CD4-positive, alpha-beta T cell treated with Interleukin-4 for 1 hour (primary cell): Measurements from ENCODE around the gene ITPA.
"Not testable (repeated sequence)": the region's sequence is repeated elsewhere in the genome, so short reads cannot be mapped to it uniquely, and the experiment has no call there.

ENCODE experiments used
- DNase-seq, 2 donors: peaks; one replicate each; pipeline ENCODE4 v3.0.0-alpha.2; 2020 to 2022

ITPA gene

DNA sequence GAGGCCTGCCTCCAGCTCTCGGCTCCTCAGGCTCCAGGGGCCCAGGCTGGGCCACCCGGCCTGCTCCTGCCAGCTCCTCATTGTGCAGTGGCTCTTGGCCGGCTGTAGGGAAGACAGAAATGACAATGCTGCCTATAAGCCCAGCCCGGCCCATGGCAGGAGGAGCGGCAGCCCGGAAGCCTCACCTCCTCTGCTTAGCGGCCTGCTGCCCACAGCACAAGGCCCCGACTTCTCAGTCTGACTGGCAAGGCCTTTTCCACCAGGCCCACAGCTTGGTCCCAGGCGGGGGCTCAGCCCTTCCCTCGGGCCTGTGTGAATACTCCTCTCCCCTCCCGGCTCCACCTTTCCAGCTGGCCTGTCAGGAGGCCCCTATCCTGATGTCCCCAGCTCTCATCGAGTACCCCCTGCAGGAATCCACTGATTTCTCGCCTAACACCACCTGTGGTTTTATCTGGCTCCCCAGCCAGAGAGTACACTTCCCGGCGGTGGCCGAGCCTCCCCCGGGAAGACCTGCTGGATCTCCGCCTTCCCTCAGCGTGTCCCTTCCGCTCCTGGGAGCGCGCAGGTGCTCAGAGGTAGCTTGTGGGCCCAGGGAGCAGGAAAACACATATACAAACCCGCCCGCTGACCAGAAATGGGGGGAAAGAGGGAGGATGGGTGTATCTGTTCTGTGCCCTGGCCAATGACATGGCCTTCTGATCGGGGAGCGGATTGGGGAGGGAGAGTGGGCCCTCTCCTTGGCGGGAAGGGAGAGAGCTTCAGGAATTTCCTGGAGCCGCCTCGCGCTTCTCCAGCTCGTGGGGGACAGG is 5.8 kb upstream of the ITPA start:
- DNase-seq = peak in 1 of 2 donors; percentile 26

DNA sequence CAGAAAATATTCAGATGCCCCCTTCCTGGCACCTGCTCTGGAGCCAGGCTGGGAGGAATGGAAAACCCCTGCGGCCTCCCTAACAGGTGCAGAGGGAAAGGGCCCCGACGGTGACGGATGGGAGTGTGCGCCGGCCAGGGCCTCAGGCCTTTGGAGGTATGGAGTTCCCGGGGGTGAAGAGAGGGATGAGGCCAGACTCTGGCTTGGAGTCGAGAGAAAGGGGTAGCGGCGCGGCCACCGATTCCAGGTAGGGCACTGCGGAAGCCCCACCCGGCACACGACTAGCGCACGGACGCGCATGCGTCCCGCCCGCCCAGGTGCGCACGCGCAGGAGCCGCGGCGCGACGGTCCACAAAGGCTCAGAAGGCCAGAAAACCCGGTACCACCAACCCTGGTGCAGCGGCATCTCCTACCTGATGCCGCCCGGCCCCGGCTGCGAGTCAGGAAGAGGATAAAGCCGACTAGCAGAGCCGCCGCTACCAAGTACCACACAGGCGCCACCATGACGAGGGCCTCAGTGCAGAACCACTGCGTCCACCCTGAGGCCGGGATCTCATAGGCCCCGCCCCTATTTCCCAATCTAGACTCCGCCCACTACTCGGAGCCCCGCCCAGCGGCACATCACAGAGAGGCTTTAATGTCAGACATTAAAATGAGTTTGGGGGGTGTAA is 5.0 kb upstream of the ITPA start, which contains the start of gene DDRGK1:
Gene DDRGK1 (minus strand): TSS at position 559 of the 671 bp plus-strand sequence. CDS start 55 bp downstream, at position 504.
- DNase-seq = peak; percentile 90 to 93

DNA sequence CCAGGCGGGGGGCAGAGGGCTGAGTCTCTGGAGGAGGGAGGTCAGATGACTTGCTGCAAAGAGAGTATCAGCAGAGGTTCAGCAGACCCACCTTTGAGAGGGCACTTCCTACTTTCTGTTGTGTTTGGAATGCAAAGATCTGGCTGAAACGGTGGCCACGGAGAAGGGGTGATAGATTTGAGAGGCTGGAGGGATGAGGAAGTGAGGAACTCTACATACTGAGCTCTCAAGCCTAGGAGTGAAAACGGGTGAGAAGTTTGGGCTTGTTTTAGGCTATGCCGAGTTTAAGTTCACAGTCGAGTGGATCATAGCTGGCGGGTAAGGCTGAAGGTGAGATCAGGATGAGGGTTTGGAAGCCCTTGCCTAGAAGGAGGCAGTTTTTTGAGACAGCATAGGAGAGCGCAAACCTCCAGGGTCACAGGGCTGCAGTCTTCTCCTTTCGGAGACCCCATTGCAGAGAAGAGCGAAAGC is 477 bp upstream of the ITPA start:
- no peak for DNase-seq

DNA sequence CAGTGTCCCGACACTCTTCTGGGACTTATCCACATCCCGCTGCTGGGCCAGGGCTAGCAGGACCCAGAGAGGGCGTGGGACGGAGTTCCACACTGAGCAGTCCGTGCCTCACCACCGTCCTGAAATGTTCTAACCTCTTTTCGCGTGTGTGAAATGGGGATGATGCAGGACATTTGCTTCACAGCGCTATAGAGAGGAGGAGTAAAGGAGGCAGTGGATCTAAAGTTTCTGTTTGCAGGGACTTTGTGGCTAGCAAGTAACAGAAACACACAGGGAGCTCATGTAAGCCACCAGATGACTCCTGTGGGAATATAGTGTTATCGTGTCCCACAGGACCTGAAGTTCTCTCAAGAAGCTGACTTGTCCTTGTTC is 634 bp downstream of the ITPA start:
- no peak for DNase-seq

DNA sequence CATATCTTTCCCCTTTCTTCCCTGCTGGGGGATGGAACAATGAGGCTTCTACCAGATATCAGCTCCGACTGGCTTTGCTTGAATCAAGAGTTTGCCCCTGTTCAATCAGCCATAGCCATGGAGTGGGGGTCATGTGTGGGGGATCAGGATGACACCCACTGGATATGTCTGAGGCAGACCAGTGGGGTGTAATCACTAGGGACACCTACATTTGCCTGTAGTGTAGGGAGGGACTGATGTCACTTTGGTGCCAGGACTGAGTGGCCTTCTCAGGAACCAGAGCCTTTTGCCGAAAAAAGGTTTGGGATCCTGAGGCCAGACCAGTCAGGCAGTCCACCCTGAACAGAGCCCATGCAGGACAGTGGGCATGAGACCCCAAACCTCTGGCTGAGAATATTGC is 1.0 kb downstream of the ITPA start:
- no peak for DNase-seq

DNA sequence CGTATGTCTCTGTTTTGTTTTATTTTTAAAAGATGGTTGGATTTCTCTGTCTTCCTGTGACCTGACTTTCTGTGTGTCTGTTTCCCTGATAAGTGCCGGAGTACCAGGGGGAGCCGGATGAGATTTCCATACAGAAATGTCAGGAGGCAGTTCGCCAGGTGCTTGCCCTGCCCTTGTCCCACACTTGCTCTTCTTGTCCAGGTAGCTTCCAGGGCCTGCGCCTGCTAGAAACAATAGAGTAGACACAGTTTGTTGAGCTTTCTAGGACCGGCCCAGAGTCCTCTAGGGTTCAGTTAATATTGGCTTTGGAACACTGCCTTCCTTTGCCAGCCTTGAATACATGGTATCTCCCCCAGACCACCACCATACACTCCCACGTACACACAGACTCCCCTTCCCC is 3.9 kb downstream of the ITPA start:
- DNase-seq = no peak

DNA sequence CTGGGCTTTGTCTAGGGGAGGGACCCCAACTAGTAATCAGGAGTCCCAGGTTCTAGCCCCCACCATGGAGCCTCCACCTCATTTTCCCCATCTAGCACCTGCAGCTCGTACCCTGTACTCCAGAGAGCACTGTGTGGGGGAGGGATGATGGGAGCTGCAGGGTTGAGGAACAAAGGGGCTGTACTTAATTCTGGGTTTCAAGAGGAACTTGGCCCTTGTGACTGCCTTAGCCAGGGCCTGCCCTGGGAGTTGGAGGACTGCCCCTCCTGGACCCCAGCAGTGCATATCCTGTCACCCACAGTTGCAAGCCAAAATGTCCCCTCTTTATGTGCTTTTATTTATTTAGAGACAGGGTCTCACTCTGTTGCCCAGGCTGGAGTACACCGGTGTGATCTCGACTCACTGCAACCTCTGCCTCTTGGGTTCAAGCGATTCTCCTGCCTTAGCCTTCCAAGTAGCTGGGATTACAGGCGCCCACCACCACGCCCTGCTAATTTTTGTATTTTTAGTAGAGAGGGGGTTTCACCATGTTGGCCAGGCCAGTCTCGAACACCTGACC is 6.1 kb downstream of the ITPA start:
- not testable (repeated sequence) for DNase-seq

DNA sequence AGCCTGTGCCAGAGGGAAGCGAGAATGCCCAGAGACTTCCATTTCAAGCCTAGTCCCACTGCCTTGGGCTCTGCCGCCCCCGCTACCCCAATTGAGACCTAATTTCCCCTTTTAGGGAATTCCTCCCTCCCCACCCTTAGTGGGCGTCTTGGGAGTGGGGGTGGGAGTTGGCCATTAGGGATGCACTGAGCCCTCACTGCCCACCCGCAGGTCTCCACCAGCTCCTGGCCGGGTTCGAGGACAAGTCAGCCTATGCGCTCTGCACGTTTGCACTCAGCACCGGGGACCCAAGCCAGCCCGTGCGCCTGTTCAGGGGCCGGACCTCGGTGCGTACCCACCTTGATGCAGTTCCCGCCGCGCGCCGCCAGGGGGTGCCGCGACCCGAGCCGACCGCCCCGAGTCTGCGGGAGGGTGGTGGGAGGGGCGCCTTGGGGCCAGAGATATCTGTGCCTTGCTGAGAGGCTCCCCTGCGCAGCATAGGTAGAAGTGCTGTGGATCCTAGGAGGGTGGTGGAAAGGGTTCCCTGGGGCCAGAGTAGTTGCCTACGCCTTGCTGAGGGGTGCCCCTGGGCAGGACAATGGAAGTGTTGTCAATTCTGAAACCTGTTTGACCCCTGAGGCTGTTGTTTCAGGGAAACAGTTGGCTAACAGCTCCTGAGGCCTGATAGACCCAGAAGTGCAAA is 9.2 kb downstream of the ITPA start:
- peak; percentile 69 to 76 for DNase-seq

DNA sequence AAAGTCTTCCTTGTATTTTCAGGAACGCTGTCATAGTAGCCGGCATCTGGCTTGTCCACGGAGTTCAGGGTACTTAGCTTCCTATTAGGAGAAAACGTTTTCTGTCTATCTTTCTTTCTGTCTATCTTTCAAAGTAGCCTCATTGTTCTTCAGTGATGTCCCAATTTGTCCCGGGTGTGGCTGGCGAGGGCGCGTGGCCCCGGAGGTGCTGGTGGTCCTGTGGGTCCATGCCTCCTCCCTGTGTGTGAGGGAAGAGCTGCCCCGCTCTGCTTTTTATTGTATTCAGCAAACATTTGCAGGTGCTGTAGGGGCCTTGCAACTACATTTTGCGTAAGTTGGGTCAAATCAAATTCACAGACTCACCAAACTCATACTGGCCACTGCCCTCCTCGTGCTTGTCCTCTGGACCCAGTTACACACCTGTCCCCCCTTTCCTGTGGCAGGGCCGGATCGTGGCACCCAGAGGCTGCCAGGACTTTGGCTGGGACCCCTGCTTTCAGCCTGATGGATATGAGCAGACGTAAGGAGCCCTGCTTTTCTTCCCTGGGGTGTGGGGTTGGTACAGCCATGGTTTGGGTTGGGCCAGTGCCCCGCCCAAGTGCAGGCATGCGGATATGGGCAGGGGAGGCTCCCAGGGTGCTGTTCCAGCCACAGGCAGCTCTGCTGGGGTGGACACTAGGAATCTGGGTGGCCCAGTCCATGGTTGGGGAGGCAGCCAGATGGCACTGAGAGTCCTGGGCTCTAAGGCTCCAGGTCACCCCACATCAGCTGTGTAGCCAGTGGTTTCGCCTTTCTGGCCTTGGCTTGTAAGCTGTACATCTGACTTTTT is 12.3 kb downstream of the ITPA start:
- no peak for DNase-seq

DNA sequence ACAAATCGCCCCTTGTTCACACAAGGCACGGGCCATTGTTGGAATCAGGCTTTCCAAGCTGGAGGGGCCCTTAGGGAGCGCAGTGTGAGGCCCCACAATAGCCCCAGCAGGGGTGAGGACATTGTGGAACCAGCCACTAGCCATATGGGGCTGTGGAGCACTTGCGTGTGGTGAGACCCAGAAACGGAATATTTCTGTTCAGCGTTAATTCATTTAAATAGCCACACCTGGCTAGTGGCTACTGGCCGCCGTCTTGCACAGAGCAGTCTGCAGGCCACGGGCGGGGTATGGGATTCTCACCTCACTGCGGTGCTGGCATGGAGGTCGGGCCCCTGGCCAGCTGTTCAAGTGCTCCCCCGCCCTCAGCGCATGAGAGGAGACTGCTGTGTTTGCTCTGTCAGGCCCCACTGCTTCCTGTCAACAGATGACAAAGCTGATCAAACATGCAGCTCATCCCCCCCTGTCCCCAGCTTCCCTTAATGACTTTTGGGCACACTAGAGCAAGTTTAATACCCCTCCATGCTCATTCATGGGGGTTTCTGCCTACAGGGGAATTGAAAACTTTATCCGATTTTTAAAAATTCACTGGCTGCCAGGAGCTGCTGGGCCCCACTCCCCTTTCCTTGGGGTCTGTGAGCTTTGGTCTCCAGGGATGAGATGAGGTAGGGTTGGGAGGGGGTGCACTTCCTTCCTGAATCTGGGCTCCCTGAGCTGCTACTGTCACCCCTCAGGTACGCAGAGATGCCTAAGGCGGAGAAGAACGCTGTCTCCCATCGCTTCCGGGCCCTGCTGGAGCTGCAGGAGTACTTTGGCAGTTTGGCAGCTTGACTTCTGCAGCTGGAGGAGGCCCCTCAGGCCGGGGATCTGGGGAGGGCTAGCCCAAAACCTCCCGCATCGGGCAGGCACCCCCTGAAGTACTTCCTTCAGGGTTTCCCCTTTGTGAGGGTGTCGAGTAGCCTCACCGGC is 13.6 kb downstream of the ITPA start:
- peak in 1 of 2 donors; percentile 57 for DNase-seq

DNA sequence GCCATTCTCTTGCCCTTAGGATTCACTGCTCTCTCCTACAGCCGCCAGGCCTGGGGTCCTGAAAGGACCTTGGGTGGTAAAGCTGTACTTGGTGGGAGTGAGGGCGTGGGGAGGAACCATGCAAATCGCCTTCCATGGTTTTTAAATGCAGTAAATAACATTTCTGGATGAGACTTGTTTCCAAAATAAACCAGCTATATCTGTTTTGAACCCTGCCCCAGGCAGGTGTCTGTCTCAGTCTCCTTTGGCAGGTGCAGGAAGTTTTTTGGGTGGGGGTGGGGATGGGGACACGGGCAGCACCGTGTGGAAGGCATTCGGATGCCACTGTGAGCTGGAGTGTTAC is 14.3 kb downstream of the ITPA start:
- DNase-seq = no peak

DNA sequence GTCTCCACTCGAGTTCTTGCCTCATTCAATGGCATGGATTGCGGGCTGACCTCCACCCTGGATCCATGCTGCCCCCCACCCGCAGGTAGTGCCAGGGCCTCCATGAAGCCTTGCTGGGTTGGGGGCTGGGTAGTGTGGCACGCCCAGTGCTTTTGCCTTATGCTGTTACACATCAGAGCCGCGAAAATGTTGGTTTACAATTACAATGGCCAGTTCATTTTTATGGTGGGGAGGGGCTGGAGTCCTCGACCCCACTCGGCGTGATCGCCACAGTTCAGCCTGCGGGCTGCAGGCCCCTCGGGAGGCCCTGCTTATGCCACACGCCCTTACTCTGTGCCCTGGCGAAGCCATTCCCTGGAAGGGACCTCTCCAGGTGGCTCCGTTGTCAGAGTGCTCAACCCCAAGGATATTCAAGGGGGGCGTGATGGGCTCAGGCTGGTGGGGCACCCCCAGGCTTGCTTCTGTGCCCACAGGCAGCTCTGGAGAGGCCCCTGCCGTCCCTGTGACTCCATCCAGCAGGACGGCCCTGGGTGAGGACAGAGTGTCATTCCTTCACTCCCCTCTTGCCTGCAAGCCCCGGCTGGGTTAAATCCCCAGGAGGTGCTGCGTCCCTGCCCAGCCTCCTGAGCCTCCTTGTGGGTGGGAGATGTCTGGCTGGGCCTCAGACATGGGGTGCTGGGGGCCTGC is 14.8 kb downstream of the ITPA start:
- no peak for DNase-seq

DNA sequence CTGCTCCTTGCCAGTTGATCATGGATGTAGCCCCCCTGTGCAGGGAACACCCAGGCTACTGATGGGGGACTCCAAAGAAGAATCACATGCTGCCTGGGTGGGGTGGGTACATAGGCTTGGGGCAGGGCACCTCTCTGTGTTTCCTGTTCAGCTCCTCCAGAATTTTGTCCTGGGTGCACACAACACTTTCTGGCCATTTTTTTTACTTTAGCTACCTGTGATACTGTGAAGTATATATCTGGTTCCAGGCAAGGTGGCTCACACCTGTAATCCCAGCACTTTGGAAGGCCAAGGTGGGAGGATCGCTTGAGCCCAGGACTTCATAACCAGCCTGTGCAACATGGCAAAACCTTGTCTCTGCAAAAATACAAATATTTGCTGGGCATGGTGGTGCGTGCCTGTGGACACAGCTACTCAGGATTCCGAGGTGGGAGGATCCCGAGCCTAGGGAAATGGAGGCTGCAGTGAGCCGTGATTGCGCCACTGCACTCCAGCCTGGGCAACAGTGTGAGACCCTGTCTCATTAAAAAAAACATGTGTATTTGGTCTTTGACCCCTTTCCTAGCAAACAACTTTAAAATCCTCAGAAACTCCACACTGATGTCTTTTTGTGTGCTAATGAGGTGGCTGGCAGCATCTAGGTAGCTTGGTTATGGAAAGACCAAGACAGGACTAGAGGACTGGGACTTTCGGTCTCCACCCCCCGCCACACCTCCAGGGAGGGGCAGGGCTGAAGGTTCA is 15.6 kb downstream of the ITPA start:
- DNase-seq = no peak

DNA sequence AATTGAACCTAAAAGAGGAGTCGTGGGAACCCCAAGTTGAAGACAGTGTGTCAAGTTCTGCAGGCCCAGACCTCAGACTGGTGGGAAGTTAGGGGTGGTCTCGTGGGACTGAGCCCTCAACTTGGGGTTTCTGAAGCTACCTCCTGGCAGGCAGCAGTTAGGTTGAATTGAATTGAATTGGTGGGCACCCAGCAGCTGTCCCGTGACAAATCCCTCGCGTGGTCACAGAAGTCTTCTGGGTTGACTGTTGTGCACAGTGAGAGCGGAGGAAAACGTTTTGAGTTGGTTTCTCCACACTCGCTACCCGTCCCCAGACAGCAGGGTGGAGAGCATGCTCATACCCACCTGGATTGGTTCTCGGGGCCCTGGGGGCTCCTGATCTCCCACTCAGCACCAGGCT is 16.8 kb downstream of the ITPA start:
- no peak for DNase-seq

DNA sequence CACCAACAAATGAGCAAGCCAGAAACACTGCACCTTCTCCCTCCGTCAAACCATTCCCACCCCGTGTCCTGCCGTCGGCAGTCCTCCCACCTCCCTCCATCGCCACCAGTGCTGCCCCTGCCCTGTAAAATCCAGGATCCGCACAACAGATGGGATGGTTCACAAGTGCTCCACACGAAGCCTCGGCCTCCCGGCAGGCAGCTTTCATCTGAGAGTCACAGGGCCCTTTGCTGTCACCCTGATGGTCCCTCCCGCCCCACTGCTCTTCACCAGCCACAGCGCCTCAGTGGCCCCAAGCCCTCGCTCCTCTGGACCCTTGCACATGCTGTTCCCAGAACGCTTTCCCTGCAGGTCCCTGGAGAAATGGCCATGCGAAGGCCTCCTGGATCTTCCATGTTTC is 17.6 kb downstream of the ITPA start:
- no peak for DNase-seq

DNA sequence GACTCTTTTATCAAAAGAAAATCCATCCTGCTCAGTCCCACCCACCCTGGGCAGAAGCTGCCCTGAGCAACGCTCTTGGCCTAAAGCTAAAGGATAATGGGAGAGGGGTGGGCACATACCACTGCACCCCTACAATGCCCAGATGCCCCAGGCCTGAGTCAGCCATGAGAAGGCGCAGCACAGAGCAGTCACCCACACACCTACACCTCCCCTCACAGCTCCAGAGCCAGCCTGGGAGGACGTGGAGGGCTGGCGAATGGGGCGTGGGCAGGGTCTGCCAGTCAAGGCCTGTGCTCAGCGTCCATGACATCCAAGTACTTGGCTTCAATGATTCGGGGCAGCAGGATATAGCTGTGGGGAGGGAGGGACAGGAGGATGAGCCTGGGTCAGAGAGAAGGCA is 18.2 kb downstream of the ITPA start:
- no peak for DNase-seq

DNA sequence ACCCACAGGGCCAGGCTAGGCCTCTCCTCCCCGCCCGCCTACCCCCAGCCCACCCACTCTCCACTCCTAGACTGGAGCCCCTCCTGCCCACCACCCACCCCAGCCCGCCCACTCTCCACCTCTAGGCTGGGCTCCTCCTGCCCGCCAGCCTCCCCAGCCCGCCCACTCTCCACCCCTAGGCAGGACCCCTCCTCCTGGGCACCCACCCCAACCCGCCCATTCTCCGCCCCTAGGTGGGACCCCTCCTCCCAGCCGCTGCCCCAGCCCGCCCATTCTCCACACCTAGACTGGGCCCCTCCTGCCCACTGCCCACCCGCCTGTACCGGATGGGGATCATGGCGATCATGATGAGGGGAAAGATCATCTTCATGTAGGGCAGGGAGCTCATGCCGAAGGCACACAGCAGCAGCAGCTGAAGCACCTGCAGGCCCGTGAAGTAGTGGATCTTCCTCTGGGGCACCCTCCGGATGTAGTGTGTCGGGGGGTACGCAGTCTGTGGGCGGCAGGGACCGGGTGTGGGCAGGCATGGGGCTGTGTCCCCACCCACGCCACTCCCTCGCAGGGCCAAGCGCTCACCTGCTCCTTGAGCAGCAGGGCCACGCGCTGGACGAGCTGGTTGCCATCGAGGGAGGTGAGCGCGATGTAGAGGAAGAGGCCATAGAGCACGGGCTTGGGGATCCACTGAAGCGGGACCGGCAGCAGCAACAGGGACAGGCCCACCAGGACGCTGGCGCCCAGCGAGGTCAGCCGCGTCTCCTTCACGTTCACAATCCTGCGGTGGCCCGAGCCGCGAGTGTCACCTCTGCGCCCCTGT is 18.8 kb downstream of the ITPA start:
- no peak for DNase-seq

DNA sequence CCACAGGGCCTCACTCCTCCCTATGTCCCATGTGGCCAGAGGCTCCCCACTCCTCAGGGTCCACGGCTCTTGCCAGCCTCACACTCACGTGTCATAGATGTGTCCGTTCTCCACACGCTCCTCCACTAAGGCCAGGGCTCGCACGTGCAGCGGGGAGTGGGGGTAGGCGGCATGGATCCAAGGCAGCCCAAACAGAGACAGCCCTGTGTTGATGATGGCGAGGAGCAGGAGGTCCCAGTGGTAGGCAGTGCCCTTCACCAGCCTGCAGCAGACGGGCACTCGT is 19.4 kb downstream of the ITPA start:
- no peak for DNase-seq

DNA sequence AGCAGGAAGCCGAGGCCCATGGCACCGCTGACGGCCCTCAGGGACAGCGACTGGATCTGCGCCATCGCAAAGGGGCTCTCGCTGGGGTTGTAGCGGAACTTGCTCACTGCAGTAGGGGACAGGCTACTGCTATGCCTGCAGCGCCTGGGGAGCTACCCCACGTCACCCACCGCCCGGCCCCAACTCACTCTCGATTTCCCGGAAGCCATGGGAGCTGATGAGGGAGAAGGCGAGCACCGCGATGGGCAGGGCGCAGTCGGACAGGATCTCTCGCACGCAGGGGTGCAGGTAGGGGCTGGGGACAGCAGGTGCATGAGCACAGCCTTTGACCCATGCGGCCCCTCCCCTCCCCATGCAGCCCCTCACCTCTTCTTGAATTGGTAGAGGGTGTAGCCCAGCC is 19.9 kb downstream of the ITPA start:
- no peak for DNase-seq
